IgD-negative memory B cell (primary cell): Measurements from ENCODE around the gene FAM107B. TPM values are rescaled to one million over a fixed set of nuclear protein-coding genes. Genes with fewer than 3 reads are reported as not detected.

ENCODE experiments used
- H3K27ac Mint-ChIP-seq, 3 donors: one replicate each; pipeline ENCODE4 v1.8.0; 2020 to 2022; ENCODE audit warnings: mild to moderate bottlenecking in 3 of 3, mixed read lengths in 3 of 3, moderate library complexity in 1 of 3
- H3K27me3 Mint-ChIP-seq: one replicate; pipeline ENCODE4 v1.8.0; 2021; ENCODE audit warnings: mixed read lengths
- H3K36me3 Mint-ChIP-seq: one replicate; pipeline ENCODE4 v1.8.0; 2020; ENCODE audit warnings: mild to moderate bottlenecking, mixed read lengths
- H3K4me1 Mint-ChIP-seq, 3 donors: one replicate each; pipeline ENCODE4 v1.8.0; 2020 to 2022; ENCODE audit warnings: mixed read lengths in 3 of 3, mild to moderate bottlenecking in 1 of 3
- H3K4me3 Mint-ChIP-seq, 4 donors: one replicate each; pipeline ENCODE4 v1.8.0; 2020 to 2022; ENCODE audit warnings: mild to moderate bottlenecking in 4 of 4, mixed read lengths in 4 of 4, moderate library complexity in 3 of 4
- H3K9me3 Mint-ChIP-seq, 3 donors: one replicate each; pipeline ENCODE4 v1.8.0; 2020 to 2021; ENCODE audit warnings: mixed read lengths in 3 of 3, mild to moderate bottlenecking in 1 of 3
- polyA plus RNA-seq: library from polyadenylated mRNA; unstranded; fragments of 300-500 nt; fragmentation: Illumina TruSeq; gene quantifications from one replicate; pipeline ENCODE4 v1.2.3, GENCODE V29; 2021

Gene FAM107B
- polyA plus RNA-seq, 1 donor from 2014 or later: 113 TPM

- no peak overlapping the region for H3K27ac Mint-ChIP-seq
- no peaks in the 10 kb centered on the region for H3K36me3 Mint-ChIP-seq
- H3K27me3 Mint-ChIP-seq: no peaks in the 10 kb centered on the region
- H3K4me1 Mint-ChIP-seq: peaks cover 12 to 29% (median 16%) of the 10 kb centered on the region in 3 donors
- no peaks in the 10 kb centered on the region for H3K9me3 Mint-ChIP-seq
- H3K4me3 Mint-ChIP-seq: no peak overlapping the region
These were observed 16.2 kb downstream of the FAM107B start for GRCh38 chr10:14758451-14758850.

GRCh38 chr10:14757986-14758385 lies 16.7 kb downstream of the FAM107B start:
- Mint-ChIP-seq H3K9me3 (no peaks in the 10 kb centered on the region), H3K4me1 (peaks cover 16 to 34% (median 18%) of the 10 kb centered on the region in 3 donors), H3K4me3 (no peak overlapping the region), H3K27ac (peak overlapping the region in 1 of 3 donors; percentile 62), H3K36me3 (no peaks in the 10 kb centered on the region), H3K27me3 (no peaks in the 10 kb centered on the region)

- H3K9me3 Mint-ChIP-seq: no peaks in the 10 kb centered on the region
- no peak overlapping the region for H3K4me3 Mint-ChIP-seq
- peak overlapping the region in 1 of 3 donors; percentile 62 for H3K27ac Mint-ChIP-seq
These were observed 17.3 kb downstream of the FAM107B start for GRCh38 chr10:14757394-14757793.

GRCh38 chr10:14753441-14753840 lies 21.3 kb downstream of the FAM107B start:
- Mint-ChIP-seq H3K4me1 (peaks cover 40 to 45% (median 41%) of the 10 kb centered on the region in 3 donors), H3K4me3 (no peak overlapping the region), H3K27me3 (peaks cover 3% of the 10 kb centered on the region), H3K9me3 (no peaks in the 10 kb centered on the region), H3K36me3 (peaks cover 1% of the 10 kb centered on the region), H3K27ac (peak overlapping the region in 2 of 3 donors; percentile 13 to 69)

More at GRCh38 chr10:14757394-14757793, 17.3 kb downstream of the FAM107B start:
- Mint-ChIP-seq H3K27me3 (no peaks in the 10 kb centered on the region), H3K4me1 (peaks cover 18 to 34% (median 20%) of the 10 kb centered on the region in 3 donors), H3K36me3 (no peaks in the 10 kb centered on the region)

GRCh38 chr10:14751921-14752320 lies 22.8 kb downstream of the FAM107B start:
- no peaks in the 10 kb centered on the region for H3K9me3 Mint-ChIP-seq
- H3K27me3 Mint-ChIP-seq: peaks cover 3% of the 10 kb centered on the region
- peak overlapping the region; percentile 96 to 100 (median 98) for H3K27ac Mint-ChIP-seq
- H3K4me3 Mint-ChIP-seq: peak overlapping the region in 3 of 4 donors; percentile 80 to 95 (median 89)
- peaks cover 3% of the 10 kb centered on the region for H3K36me3 Mint-ChIP-seq
- H3K4me1 Mint-ChIP-seq: peaks cover 43 to 53% (median 45%) of the 10 kb centered on the region in 3 donors

GRCh38 chr10:14751014-14751896 lies 23.4 kb downstream of the FAM107B start:
- H3K4me3 Mint-ChIP-seq: peak overlapping the region; percentile 58 to 95 (median 84)

GRCh38 chr10:14749070-14749809 lies 25.5 kb downstream of the FAM107B start:
- peak overlapping the region in 3 of 4 donors; percentile 80 to 87 (median 85) for H3K4me3 Mint-ChIP-seq
- peak overlapping the region; percentile 89 to 98 (median 96) for H3K27ac Mint-ChIP-seq
- H3K4me1 Mint-ChIP-seq: peaks cover 51 to 70% (median 57%) of the 10 kb centered on the region in 3 donors
- peaks cover 4% of the 10 kb centered on the region for H3K36me3 Mint-ChIP-seq
- H3K9me3 Mint-ChIP-seq: no peaks in the 10 kb centered on the region
- peaks cover 3% of the 10 kb centered on the region for H3K27me3 Mint-ChIP-seq

More at GRCh38 chr10:14751014-14751896, 23.4 kb downstream of the FAM107B start:
- Mint-ChIP-seq H3K27ac (peak overlapping the region; percentile 96 to 100 (median 98)), H3K4me1 (peaks cover 45 to 57% (median 47%) of the 10 kb centered on the region in 3 donors), H3K36me3 (peaks cover 4% of the 10 kb centered on the region), H3K9me3 (no peaks in the 10 kb centered on the region), H3K27me3 (peaks cover 3% of the 10 kb centered on the region)

- peak overlapping the region in 2 of 3 donors; percentile 89 to 98 for H3K27ac Mint-ChIP-seq
- peaks cover 3% of the 10 kb centered on the region for H3K27me3 Mint-ChIP-seq
- no peaks in the 10 kb centered on the region for H3K9me3 Mint-ChIP-seq
- H3K4me3 Mint-ChIP-seq: peak overlapping the region in 1 of 4 donors; percentile 87
- H3K36me3 Mint-ChIP-seq: peaks cover 4% of the 10 kb centered on the region
- peaks cover 57 to 78% (median 65%) of the 10 kb centered on the region in 3 donors for H3K4me1 Mint-ChIP-seq
These were observed 26.3 kb downstream of the FAM107B start for GRCh38 chr10:14748441-14748840.

GRCh38 chr10:14742815-14743214 lies 31.9 kb downstream of the FAM107B start:
- Mint-ChIP-seq H3K4me3 (peak overlapping the region in 3 of 4 donors; percentile 21 to 65 (median 39)), H3K4me1 (peaks cover 35 to 75% (median 48%) of the 10 kb centered on the region in 3 donors), H3K27ac (peak overlapping the region; percentile 48 to 90 (median 69)), H3K36me3 (peaks cover 3% of the 10 kb centered on the region), H3K9me3 (peaks cover 0 to 2% (median 0%) of the 10 kb centered on the region in 3 donors), H3K27me3 (no peaks in the 10 kb centered on the region)

- peak overlapping the region in 3 of 4 donors; percentile 21 to 65 (median 39) for H3K4me3 Mint-ChIP-seq
- peak overlapping the region; percentile 48 to 90 (median 69) for H3K27ac Mint-ChIP-seq
- peaks cover 2% of the 10 kb centered on the region for H3K36me3 Mint-ChIP-seq
- H3K27me3 Mint-ChIP-seq: no peaks in the 10 kb centered on the region
- H3K4me1 Mint-ChIP-seq: peaks cover 34 to 78% (median 50%) of the 10 kb centered on the region in 3 donors
- H3K9me3 Mint-ChIP-seq: peaks cover 0 to 2% (median 0%) of the 10 kb centered on the region in 3 donors
These were observed 32.3 kb downstream of the FAM107B start for GRCh38 chr10:14742382-14742781.

- Mint-ChIP-seq H3K27ac (peak overlapping the region; percentile 94 to 99 (median 99)), H3K4me3 (peak overlapping the region; percentile 53 to 88 (median 85)), H3K4me1 (peaks cover 47 to 85% (median 59%) of the 10 kb centered on the region in 3 donors), H3K27me3 (no peaks in the 10 kb centered on the region), H3K36me3 (no peaks in the 10 kb centered on the region), H3K9me3 (peaks cover 0 to 2% (median 0%) of the 10 kb centered on the region in 3 donors)
These were observed 33.9 kb downstream of the FAM107B start for GRCh38 chr10:14740684-14741247.

- Mint-ChIP-seq H3K27ac (peak overlapping the region in 1 of 3 donors; percentile 9), H3K36me3 (no peaks in the 10 kb centered on the region), H3K4me3 (no peak overlapping the region), H3K4me1 (peaks cover 36 to 59% (median 44%) of the 10 kb centered on the region in 3 donors), H3K9me3 (peaks cover 0 to 2% (median 0%) of the 10 kb centered on the region in 3 donors), H3K27me3 (no peaks in the 10 kb centered on the region)
These were observed 36.7 kb downstream of the FAM107B start for GRCh38 chr10:14737808-14738545.

- Mint-ChIP-seq H3K4me1 (peaks cover 30 to 47% (median 38%) of the 10 kb centered on the region in 3 donors), H3K27ac (peak overlapping the region; percentile 33 to 90 (median 65)), H3K9me3 (no peaks in the 10 kb centered on the region), H3K36me3 (no peaks in the 10 kb centered on the region), H3K4me3 (peak overlapping the region in 3 of 4 donors; percentile 34 to 89 (median 87)), H3K27me3 (no peaks in the 10 kb centered on the region)
These were observed 38.1 kb downstream of the FAM107B start for GRCh38 chr10:14736600-14737081.
